DMS153 treated with DMSO at 0.1 percent for 48 hours (cell line): ENCODE data around the gene KIF19.
"Not testable (repeated sequence)": the region's sequence is repeated elsewhere in the genome, so short reads cannot be mapped to it uniquely, and the experiment has no call there.

Experiments used
- DNase-seq: peaks from one replicate; lab custom pipeline; 2025; ENCODE audit not compliant: unreplicated experiment; lab: John Stamatoyannopoulos, UW

KIF19 gene

DNA sequence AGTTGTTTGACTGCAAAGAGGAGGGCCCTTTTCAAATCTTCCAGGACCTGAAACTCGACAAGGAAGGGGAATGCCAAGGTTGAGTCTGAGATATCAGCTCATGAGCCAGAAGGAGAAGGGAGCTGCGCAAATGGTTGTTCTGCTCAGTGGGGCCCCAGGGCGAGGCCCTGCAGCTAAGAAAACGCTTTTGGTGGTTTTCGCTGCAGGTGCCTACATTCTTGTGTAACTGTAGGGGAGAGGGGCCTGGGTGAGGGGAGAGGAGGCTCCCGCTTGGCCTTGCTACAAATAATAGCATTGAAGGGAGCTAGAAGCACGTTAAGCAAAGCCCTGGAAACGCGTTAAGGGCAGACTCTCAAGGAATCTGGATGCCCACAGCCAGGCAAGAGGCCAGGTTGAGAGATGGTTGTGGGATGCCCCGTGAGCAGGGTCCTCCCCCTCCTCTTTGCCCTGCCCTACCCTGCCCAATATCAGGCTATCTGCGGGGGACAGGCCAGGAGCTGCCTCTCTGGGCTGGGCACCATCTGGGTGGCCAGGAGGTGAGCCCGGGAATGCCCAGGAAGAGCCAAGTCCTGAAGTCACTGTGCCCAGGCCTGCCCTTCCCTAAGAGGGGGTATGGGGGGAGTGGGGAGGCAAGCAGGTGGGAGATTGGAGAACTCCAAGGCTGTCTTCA is 63.2 kb downstream of the KIF19 start:
- no peak for DNase-seq

DNA sequence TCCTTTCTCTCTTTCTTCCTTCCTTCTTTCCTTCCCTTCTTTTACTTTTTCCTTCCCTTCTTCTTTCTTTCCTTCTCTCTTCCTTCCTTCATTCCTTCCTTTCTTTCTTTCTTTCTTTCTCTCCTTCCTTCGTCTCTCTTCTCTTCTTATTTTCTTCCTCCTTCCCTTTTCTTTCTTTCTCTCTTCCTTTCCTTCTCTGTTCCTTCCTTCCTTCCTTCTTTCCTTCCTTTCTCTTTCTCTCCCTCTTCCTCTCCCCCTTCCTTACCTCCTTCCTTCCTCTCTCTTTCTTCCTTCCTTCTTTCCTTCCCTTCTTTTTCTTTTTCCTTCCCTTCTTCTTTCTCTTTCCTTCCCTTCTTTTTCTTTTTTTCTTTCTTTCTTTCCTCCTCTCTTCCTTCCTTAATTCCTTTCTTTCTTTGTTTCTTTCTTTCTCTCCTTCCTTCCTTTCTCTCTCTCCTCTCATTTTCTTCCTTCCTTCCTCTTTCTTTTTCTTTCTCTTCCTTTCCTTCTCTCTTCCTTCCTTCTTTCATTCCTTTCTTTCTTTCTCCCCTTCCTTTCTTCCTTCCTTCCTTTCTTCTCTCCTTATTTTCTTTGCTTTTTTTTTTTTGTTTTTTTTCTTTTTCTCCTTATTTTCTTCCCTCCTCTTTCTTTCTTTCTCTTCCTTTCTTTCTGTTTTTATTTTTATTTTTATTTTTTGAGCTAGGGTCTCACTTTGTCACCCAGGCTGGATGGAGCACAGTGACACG is 64.1 kb downstream of the KIF19 start:
- DNase-seq: no peak

DNA sequence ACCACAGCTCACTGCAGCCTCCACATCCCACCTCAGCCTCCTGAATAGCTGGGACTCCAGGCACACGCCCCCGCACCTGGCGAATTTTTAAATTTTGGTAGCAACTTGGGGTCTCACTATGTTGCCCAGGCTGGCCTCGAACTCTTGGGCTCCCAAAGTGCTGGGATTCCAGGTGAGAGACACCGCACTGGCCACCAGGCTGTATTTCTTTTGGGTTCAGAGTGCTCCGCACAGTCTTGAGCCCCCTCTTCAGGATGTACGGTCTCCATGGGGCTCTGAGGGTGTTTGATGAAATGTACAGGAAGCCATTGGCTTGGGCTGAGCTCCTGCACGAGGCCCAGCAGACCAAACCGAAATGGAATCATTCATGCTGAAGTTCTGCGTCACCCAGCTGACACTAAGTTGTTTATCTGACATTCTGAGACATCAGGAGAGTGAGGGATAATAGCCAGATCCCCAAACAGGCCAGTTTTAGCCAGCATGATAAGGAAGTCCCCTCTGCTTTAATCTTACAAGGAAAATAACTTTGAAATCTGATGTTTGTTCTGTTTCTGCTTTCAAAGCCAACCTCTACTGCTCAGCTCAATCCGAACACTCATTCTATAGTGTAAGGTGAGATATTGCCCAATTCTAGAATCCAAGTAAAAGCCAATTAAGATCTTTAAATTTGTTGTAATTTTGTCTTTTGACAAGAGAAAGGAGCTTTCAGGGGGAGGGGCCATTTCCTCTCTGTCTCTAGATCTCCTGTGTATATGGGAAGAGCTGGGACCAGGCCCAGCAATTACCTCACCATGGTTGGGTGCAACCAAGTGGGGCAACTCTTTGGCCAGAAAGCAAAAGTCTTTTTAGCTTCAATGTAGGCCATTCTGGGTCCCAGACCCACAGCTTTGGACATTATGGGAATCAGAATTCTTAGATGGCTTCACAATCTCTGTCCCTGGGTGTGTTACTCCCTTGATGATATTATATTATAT is 64.9 kb downstream of the KIF19 start:
- DNase-seq: no peak

DNA sequence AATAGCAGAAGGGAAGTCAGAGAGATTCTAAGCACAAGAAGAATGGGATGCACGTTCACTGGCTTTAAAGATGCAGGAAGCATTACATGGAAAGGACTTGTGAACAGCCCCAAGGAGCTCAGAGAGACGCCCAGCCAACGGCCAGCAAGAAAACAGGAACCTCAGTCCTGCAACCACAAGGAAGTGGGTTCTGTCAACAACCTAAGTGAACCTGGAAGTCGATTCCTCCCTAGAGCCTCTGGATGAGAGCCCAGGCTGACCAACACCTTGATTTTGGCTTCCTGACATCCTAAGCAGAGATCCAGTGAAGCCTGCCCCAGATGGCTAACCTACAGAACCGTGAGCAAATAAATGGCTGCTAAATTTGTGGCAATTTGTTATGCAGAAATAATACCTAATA is 65.7 kb downstream of the KIF19 start:
- no peak for DNase-seq

DNA sequence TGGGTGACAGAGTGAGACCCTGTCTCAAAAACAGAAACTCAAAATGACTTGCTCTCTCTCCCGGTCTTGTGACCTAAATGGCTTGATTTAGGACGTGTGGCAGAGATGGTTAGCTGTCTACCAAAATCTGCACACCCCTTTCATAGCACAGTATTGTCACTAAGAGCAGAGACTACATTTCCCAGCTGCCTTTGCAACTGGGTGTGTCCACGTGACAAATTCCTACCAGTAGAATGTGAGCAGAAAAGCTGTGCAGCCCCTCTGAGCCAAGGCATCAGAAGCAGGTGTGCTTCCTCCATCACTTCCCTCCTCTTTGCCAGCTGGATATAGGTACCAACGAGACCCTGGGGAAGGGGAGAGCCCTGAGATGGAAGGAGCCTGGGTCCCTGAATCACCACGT is 66.8 kb downstream of the KIF19 start:
- no peak for DNase-seq

DNA sequence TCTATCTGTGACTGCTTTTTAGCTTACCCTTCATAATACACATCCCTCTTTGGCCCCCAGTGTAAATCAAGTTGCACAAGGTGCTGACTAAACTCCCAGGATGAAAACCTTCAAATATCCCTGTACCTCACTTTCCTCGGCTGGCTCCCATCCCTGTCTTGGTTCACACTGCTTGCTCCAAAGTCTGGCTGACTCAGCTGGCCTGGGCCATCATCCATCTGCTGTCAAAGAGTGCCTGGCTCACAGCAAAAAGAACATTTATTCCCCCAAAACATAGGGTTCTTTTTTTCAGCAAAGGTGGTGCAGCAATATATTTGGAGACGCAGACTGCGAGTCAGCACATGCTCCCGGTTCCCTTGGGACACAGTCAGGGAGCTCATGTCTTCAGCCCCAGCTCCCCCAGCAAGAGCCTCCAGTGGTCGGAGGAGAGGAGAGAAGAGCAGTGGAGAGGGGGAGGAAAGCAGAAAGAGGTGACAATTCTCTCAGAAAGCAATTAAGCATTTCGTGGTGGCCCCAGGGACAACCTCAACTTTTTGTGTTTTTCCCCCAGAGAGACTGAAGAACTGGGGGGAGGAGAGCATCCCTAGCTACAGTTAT is 67.4 kb downstream of the KIF19 start:
- no peak for DNase-seq

DNA sequence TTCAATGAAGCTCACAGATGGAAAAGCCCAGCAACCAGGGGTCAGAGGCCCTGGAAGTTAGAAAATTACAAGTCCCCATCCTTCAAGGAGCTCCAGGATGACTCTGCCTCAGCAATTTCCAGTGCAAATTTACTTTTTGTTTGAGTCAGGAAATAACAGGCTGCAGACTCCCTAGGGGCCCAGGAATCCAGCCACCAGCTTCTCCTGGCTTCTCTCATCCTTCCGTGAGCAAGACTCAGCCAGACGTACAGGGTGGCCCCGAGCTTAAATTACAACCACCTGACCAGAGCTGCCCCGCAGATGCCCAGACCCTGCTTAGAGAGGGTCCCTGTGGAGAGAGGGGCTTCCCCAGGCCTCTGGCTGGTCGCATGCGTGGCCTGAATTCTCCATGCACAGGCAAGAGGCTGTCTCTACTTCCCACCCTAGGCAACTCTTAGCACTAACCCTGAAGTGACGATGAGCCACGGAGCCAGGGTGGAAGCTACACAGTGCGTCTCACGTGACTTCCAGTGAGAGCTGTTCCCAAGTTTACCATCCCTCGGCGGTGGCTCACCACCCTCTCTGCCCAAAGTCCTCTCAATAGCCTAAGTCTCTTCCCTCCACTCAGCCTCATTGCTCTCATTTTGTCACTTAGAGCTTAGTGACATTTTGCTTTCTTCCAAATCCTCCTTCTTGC is 68.4 kb downstream of the KIF19 start:
- no peak for DNase-seq

DNA sequence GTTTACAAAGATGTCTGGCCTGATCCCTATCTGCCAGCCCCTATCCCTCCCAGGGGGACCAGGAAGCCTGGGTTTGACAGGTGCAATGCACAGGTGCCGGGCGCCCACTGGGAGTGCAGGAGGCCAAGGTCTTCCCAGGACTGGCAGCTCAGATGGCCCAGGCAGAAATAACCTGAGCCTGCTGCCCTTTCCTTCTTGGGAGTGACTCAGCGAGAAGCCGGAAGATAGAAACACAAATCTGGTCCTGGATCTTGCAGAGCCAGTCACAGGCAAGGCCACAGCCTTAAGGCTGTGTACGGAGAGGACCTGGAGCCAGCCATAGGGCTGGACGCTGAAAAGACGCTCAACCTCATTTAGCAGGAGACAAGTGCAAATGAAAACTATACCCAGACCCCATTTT is 69.0 kb downstream of the KIF19 start:
- DNase-seq: no peak

DNA sequence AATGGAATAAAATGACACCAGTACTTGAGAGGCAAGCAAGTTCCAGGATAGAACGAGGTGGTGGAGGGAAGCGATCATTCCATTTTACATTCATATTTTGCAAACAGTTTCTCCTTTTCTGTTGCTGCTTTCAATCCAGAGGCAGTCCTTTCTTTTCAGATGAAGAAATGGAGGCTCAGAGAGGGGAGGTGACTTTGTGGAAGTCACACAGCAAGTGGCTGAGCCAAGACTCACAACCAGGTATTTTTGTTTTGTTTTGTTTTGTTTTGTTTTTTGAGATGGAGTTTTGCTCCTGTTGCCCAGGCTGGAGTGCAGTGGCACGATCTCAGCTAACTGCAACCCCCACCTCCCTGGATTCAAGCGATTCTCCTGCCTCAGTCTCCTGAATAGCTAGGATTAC is 70.5 kb downstream of the KIF19 start:
- no peak for DNase-seq

DNA sequence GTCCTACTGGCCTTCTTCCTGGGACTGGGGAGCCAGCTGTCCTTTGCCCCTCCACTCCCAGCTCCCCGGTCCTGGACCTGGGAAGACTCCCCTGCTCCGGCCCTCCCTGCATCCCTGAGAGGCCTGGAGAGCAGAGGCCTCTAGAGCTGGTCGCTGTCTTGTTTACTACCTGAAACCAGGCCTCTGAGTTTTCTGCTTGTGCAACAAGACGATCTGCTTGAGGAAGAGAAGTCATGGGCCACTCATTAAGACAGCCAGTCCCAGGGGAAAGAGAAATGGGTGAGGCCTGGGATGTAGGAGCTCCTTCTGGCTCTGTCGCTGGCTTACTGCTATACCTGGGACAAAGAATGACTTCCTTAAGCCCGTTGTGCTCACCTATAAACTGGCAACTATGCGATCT is 76.0 kb downstream of the KIF19 start:
- no peak for DNase-seq

DNA sequence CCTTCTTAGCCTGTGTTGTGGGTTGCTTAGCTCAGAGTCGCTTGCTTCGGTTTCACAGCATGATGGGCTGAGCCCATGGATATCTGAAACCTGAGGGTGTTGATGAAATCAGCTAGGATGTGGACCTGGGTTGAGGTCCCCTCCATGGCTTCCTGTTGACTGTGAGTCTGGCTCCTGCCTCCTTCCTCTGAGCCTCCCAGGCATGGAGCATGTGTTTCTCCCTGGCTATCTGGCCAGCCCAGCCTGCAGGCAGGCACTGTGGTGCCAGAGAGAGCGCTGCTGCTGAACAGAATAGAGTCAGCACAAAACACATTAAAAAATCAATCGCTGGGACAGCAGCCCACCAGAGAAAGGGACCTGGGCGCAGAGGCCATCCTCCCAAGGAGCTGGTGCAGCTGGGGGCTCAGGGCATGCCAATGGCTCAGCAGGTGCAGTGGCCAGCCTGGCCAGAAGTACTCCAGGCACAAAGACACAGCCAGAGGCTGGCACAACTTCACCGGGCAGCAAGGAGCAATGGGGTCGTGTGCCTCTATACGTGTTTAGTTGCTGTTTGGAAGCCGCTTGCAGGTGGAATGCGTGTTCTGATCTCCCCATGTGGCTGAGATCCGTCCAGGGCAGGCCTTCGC is 77.6 kb downstream of the KIF19 start:
- no peak for DNase-seq

DNA sequence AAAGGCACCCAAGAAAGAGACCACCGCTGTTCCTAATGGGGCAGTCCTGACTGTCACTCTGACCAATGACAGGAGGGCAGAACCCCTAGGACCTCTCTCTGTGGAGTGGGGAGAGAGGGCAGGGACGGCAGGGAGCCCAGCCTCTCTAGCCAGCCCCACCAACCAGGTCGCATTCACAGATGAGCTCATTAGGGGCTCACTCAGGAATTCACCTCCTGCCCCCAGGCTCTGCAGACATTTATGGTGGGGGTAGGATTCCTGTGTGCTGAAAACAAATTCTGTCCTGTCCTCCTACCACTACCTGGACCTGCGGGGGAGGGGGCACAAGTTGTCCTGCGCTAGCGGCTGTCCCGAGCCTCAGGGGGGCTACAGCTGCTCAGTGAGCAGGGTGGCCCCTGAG is 78.2 kb downstream of the KIF19 start:
- DNase-seq: no peak

DNA sequence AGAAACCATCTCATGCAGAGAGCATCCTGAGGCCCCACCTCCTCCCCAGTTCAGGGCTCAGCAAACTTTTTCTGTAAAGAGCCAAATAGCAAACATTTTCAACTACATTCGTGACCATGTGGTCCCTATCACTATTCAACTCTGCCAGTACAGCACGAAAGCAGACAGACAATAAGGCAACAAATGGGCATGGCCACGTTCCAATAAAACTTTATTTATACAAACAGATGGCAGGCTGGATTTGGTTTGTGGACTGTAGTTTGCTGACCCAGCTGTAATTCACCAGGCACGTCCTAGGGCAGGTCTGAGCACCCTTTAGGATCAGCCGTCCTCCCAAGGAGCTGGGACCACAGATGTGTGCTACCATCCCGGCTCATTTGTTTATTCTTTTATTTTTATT is 78.8 kb downstream of the KIF19 start:
- DNase-seq: no peak

DNA sequence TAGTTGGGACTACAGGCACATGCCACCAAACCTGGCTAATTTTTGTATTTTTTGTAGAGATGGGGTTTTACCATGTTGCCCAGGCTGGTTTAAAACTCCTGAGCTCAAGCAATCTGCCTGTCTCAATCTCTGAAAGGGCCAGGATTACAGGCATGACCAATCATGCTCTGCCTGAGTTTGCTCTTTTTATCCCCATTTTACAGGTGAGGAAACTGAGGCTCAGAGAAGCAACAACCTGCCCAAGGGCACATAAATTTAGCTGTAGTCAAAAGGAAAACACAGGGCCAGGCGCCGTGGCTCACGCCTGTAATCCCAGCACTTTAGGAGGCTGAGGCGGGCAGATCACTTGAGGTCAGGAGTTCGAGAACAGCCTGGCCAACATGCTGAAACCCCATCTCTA is 79.3 kb downstream of the KIF19 start:
- DNase-seq: not testable (repeated sequence)
